ENCODE results near the gene LRRC4B. TPM values are rescaled to one million over a fixed set of nuclear protein-coding genes. Genes with fewer than 3 reads are reported as not detected.

The LRRC4B gene
- total and polyA plus RNA-seq, 2 of the 8 experiments (the other 6 are each of a cell fraction or from before 2014, with no cell fraction given), result 13.4 to 21.2 TPM

DNA sequence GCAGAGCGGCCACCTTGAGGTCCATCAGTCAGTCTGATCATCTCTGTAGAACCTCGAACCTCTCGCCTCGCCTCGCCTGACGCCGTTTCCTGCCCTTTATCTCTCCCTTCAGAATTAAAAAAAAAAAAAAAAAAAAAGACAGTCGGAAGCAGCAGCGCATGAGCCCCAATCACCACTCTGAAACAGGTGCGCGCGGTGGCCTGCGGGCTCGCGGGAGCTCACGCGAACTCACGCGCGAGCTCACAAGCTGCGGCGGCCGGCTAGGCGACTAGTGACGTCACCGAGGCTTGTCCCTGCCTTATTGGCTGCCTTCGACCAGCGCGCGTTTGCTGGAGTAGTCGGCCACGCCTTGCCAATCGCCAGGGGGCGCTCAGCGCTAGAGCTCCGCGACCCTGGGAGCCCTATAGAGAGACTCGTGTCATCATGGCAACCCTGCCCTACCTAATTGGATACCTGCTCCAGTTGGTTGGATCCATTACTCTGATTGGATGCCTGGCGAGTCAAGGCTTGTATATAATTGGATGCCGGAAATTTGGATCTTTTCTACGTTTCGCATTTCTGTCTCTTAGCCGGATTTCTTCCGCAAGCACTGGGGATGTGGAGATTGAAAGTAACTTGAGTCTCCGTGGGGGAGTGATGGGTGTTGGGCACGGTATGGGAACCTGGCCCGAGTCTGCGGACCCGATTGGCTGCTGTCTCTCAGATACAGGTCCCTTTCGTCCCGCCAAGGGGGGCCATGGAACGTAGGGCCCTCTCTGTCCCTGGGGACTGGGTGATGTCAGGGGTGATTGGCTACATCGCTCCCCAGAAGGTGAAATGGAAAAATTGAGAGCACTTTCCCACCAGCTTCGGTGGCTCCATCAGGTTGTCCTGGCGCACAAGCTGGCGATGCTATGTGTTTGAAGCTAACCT is 39.9 kb upstream of the LRRC4B start:
- H3K27me3 ChIP-seq (replicated peaks in 1 of 4; ENCODE audit: control insufficient read depth in 3 of 4, extremely low read depth in 1 of 4, insufficient read depth in 3 of 4, low read length in 3 of 4), result peaks cover 3 to 17% (median 13%) of the 10 kb centered on the region in 4 experiments
- H3K9ac ChIP-seq (replicated peaks in 1 of 4; ENCODE audit: extremely low read depth in 1 of 4, low read depth in 3 of 4, low read length in 3 of 4), result no peak overlapping the region; a peak in 2 of 7 replicates
- no peak overlapping the region for H2BK20ac ChIP-seq (ENCODE audit: low read length)
- peaks cover 0 to 4% (median 3%) of the 10 kb centered on the region in 4 experiments; a peak in 5 of 7 replicates for H3K4me1 ChIP-seq (replicated peaks in 1 of 4; ENCODE audit: control insufficient read depth in 3 of 4, insufficient read depth in 4 of 4, low read length in 3 of 4)
- no peak overlapping the region for H3K18ac ChIP-seq (ENCODE audit: extremely low read depth, low read length)
- DNase-seq (ENCODE audit: low read depth in 1 of 2, low spot score in 2 of 2) (peak; percentile 97 to 99), FAIRE-seq (peak; percentile 82)
- no peak overlapping the region for H3K56ac ChIP-seq (replicated peaks; ENCODE audit: insufficient read length, low read depth, low read length)
- no peaks in the 10 kb centered on the region for H3K79me1 ChIP-seq (ENCODE audit: low read depth, low read length)
- H3K9me3 ChIP-seq (ENCODE audit: insufficient read depth in 2 of 2, low read depth in 1 of 2, low read length in 1 of 2), result peaks cover 0 to 9% of the 10 kb centered on the region in 2 experiments; a peak in 2 of 4 replicates
- no peak overlapping the region for H3K14ac ChIP-seq (ENCODE audit: insufficient read length)
- no peak overlapping the region for H2BK120ac ChIP-seq (replicated peaks; ENCODE audit: low read depth, low read length)
- H4K8ac ChIP-seq (ENCODE audit: extremely low read depth, insufficient read depth, low read length), result peak overlapping the region; percentile 75; the same call in 1 of the 2 replicates
- 28% methylated on average over 45 of the region's 56 CpGs; no CpG with 5 or more reads in 1 of the 2 experiments for WGBS, 2 experiments (ENCODE audit: extremely low coverage in 1 of 2, insufficient coverage in 1 of 2, insufficient read length in 1 of 2, insufficient replicate concordance in 2 of 2, low coverage in 1 of 2, low lambda C conversion rate in 2 of 2, missing lambda C conversion rate in 1 of 2)
- no peak overlapping the region for H4K5ac ChIP-seq (ENCODE audit: insufficient read length, low read depth, low read length)
- peak overlapping the region; percentile 39 for H4K91ac ChIP-seq (replicated peaks; ENCODE audit: insufficient read length, low read length)
- H2AFZ ChIP-seq (ENCODE audit: low read length), result peak overlapping the region; percentile 45
- CTCF ChIA-PET (ENCODE audit: partially characterized antibody), result interaction anchor here (0.6 to 1.5 kb wide), 16 partner anchors 11 to 175 kb away, joined by 3 to 14 read pairs (median 4); partner anchors contain the start of gene CLEC11A
- POLR2A ChIA-PET (ENCODE audit: partially characterized antibody), result interaction anchor here (0.6 to 1.1 kb wide), 7 partner anchors 20 to 340 kb away, joined by 3 to 7 read pairs (median 3); no protein-coding TSS in a partner anchor
- peak overlapping the region; percentile 32 to 79 for H3K4me2 ChIP-seq (ENCODE audit: insufficient read depth in 1 of 2, low read depth in 2 of 2, low read length in 2 of 2)
- H3K4me3 ChIP-seq (ENCODE audit: extremely low read depth in 1 of 4, insufficient read depth in 2 of 4, low read depth in 3 of 4, low read length in 4 of 4), result peak overlapping the region; percentile 16 to 54 (median 30); a peak in 7 of 8 replicates
- H3K36me3 ChIP-seq (ENCODE audit: control insufficient read depth in 2 of 4, insufficient read depth in 4 of 4, low read length in 3 of 4), result no peaks in the 10 kb centered on the region
- H4K20me1 ChIP-seq (replicated peaks in 1 of 2; ENCODE audit: control insufficient read depth in 1 of 2, insufficient read depth in 2 of 2, low read length in 2 of 2), result no peaks in the 10 kb centered on the region
- H3K4ac ChIP-seq (replicated peaks; ENCODE audit: insufficient read length, low read depth, low read length), result no peak overlapping the region
- no peak overlapping the region for H2BK5ac ChIP-seq (ENCODE audit: low read depth, low read length)
- no peak overlapping the region for H2AK5ac ChIP-seq (ENCODE audit: low read depth, low read length)
- no peak overlapping the region for H3K27ac ChIP-seq (ENCODE audit: low read depth, low read length)
- H3K79me2 ChIP-seq (ENCODE audit: control insufficient read depth in 1 of 2, insufficient read depth in 2 of 2, low read length in 2 of 2), result no peaks in the 10 kb centered on the region
- H3K23ac ChIP-seq (ENCODE audit: insufficient read length), result no peak overlapping the region
- H2BK15ac ChIP-seq (ENCODE audit: low read length), result no peak overlapping the region
- H3K23me2 ChIP-seq (ENCODE audit: low read depth, low read length), result no peaks in the 10 kb centered on the region; the same call in 1 of the 2 replicates
- H2BK12ac ChIP-seq (ENCODE audit: low read depth, low read length), result peak overlapping the region; percentile 81
- TF ChIP-seq SIN3A (conservative IDR thresholded peaks at IDR 0.05 in 1 of 2, IDR thresholded peaks at IDR 0.05 in 1 of 2; ENCODE audit: low read depth in 1 of 2, low read length in 2 of 2), result no peak
- TF ChIP-seq, protein P1, sequence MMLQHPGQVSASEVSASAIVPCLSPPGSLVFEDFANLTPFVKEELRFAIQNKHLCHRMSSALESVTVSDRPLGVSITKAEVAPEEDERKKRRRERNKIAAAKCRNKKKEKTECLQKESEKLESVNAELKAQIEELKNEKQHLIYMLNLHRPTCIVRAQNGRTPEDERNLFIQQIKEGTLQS (IDR thresholded peaks at IDR 0.05; ENCODE audit: insufficient read depth, low read depth, low read length), result no peak
- no peak for TF ChIP-seq RNF2 (IDR thresholded peaks at IDR 0.05; ENCODE audit: borderline replicate concordance, low read depth, low read length, missing control alignments, poor library complexity, severe bottlenecking)
- peak; percentile 27; the same call in 1 of the 2 replicates for TF ChIP-seq YY1 (IDR thresholded peaks at IDR 0.05; ENCODE audit: low read depth, low read length)
- TF ChIP-seq CHD2 (IDR thresholded peaks at IDR 0.05; ENCODE audit: low read length), result peak; percentile 96
- peak; percentile 88 for TF ChIP-seq JUND (IDR thresholded peaks at IDR 0.05; ENCODE audit: low read length)
- TF ChIP-seq TEAD4 (IDR thresholded peaks at IDR 0.05; ENCODE audit: low read depth, low read length), result peak; percentile 16; the same call in 1 of the 2 replicates
- peak; percentile 79 to 81 for TF ChIP-seq RAD21 (IDR thresholded peaks at IDR 0.05 in 1 of 2, conservative IDR thresholded peaks at IDR 0.05 in 1 of 2; ENCODE audit: low read depth in 2 of 2, low read length in 2 of 2)
- no peak for TF ChIP-seq KDM1A (IDR thresholded peaks at IDR 0.05; ENCODE audit: borderline replicate concordance, low read length)
